NCI-H82 treated with DMSO at 0.1 percent for 48 hours (cell line): Measurements from ENCODE around the gene PUS7L.

Experiments used
- DNase-seq: peaks from one replicate; lab custom pipeline; 2025; ENCODE audit not compliant: unreplicated experiment; lab: John Stamatoyannopoulos, UW

Gene PUS7L

DNA sequence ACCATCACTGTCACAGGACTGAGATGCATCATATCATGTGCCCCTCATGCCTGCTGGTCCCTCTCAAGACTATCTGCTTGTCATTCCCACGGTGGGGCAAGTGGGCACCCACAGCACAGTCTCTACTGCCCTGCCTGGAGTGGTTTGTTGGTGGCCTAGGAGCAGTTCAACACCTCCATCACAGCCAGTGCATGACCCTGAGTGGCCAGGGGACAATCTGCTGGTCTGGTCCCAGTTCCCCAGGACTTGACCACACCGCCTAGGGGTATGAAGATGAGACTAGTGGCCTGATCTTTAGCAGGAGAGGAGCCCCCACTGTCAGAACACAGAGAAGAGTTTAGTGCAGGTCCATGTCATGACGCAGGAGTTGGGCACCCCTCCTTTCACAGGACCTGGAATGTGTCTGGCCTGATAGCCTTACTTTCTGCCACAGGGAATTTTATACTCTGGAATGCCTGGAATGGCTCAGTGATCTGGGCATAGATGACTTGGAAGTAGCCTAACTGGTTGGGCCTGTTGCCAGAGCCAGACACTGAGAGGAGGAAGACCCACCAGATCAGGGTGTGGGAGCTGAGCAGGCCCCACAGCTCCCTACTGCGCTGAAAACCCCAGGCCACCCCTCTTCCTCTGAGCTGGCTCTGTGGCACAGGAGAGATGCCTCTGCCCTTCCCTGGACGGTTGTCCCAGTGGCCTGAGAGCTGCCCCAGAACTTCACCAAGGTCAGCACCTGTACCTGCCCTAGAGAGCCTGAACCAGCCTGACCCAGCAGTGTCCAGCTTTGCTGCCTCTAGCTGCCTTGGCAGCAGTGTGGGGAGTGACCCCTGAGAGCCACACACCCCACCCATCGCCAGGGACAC lies 83.3 kb downstream of the PUS7L start:
- no peak for DNase-seq

DNA sequence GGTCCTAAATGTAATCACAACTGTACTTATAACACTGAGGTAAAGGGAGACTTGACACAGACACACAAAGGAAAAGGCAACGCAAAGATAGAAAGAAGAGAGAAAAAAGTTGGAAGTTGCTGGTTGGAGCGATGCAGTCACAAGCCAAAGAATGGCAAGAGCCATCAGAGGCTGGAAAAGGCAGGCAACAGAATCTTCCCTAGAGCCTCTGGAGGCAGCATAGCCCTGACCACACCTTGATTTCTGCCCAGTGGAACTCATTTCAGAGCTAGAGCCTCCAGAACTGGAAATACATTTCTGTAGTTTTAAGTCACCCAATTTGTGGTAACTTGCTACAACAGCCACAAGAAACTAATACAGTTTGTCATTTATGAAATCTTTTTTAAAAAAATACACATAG lies 89.2 kb downstream of the PUS7L start:
- no peak for DNase-seq
